ENCODE results near the gene NDUFS7.

Gene NDUFS7

GRCh38 chr19:1383312-1384084 lies at the start of gene NDUFS7:
Gene NDUFS7, plus strand, starts transcription at chr19:1383907. Its CDS starts 20 bp downstream, at chr19:1383927.
- peak; percentile 94 for DNase-seq

- DNase-seq = no peak
Observed at GRCh38 chr19:1336079-1336684, 47.5 kb upstream of the NDUFS7 start.

- no peak for DNase-seq
Observed at GRCh38 chr19:1340681-1341469, 42.8 kb upstream of the NDUFS7 start.

DNA sequence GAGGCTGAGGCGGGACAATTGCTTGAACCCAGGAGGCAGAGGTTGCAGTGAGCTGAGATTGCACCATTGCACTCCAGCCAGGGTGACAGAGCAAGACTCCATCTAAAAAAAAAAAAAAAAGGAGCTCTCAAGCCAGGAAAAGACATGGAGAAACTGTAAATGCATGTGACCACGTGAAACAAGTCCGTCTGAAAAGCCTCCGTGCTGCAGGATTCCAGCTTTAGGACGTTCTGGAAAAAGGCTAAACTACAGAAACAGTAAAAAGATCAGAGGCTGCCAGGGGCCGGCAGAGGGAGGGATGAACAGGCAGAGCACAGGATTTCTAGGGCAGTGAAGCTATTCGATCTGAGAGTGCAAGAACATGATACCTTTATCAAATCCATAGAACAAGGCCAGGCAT lies 40.7 kb upstream of the NDUFS7 start:
- no peak for DNase-seq

GRCh38 chr19:1349211-1349610 lies 34.5 kb upstream of the NDUFS7 start:
- DNase-seq = no peak

DNA sequence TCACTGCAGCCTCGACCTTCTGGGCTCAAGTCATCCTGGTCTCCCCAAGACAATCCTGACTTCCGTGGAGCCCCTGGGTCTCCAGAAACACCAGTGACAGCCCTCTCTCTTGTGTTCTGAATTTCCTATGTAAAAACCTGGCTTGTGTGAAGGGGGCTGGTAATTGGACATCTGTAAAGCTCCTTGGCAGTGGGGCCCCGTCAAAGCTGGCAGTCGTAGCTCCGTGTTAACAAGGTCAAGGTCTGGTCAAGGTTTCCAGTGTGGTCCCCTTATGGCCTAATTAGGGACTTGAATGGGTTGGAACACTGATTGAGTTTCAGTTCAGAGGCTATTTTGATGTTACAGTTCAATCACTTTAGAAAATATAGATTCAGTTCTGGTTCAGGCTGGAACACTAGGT lies 32.8 kb upstream of the NDUFS7 start:
- no peak for DNase-seq

DNA sequence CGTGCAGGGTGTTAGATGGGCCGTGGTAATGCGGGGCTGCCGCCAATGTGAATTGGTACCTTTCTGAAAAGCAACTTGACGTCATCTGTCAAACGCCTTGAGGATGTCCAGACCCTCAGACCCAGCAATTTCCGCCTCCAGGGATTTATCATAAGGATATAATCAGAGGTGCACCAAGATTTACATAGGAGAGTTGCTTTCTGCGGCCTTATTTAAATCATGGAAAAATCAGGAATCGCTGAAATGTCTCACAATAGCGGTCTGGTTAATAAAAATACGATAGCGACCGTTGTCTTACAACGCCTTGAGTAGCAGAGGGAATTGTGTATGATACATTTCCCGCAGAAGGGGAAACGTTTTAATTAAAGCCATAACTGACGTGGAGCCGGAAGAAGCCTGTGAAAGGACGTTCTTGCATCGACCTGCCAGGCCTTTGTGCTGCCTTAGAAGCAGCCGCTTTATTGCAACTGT lies 32.3 kb upstream of the NDUFS7 start:
- no peak for DNase-seq

DNA sequence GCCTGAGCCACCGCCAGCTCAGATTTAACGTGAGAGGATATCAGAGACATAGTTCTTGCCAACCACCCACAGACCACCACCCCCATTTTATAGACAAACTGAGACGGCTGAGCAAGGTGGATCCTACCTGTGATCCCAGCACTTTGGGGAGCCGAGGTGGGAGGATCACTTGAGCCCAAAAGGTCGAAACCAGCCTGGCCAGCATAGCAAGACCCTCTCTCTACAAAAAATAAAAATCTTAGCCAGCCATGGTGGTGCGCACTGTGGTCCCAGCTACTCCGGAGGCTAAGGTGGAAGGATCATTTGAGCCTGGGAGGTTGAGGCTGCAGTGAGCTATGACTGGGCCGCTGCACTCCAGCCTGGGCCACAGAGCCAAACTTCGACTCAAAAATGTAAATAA lies 30.6 kb upstream of the NDUFS7 start:
- DNase-seq = no peak

- no peak for DNase-seq
Observed at GRCh38 chr19:1354970-1355567, 28.6 kb upstream of the NDUFS7 start.

GRCh38 chr19:1355568-1356507 lies 27.9 kb upstream of the NDUFS7 start:
- DNase-seq = peak; percentile 27

GRCh38 chr19:1356508-1356865 lies 27.2 kb upstream of the NDUFS7 start:
- no peak for DNase-seq

GRCh38 chr19:1357531-1358109 lies 26.1 kb upstream of the NDUFS7 start:
- no peak for DNase-seq

- DNase-seq = no peak
Observed at GRCh38 chr19:1360126-1360817, 23.4 kb upstream of the NDUFS7 start.

DNA sequence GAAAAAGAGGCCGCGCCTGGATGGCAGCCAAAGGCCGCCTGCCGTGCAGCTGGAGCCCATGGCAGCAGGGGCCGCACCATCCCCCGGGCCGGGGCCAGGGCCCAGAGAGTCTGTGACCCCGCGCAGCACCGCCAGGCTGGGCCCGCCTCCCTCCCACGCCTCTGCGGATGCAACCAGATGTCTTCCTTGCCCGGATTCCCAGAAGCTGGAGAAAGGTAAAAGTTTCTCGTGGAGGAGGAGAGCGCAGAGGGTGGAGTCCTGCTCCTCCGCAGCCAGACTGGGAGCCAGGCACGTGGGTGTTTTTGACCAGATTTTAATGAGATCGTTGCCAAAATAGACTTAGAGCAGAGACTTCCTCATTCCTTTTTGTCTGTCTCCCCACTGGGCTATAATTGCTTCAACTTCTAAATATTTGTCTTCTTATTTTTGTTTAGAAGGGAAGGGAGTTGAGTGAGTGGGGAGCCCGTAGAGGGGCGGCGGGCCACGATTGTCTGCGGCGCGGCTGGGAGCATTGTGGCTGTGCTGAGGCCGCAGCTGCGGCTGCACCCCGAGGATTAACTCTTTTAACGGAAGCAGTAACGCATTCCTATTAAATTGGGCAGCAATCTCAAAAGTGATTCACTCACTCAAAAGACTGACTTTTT lies 22.8 kb upstream of the NDUFS7 start:
- DNase-seq = no peak

DNA sequence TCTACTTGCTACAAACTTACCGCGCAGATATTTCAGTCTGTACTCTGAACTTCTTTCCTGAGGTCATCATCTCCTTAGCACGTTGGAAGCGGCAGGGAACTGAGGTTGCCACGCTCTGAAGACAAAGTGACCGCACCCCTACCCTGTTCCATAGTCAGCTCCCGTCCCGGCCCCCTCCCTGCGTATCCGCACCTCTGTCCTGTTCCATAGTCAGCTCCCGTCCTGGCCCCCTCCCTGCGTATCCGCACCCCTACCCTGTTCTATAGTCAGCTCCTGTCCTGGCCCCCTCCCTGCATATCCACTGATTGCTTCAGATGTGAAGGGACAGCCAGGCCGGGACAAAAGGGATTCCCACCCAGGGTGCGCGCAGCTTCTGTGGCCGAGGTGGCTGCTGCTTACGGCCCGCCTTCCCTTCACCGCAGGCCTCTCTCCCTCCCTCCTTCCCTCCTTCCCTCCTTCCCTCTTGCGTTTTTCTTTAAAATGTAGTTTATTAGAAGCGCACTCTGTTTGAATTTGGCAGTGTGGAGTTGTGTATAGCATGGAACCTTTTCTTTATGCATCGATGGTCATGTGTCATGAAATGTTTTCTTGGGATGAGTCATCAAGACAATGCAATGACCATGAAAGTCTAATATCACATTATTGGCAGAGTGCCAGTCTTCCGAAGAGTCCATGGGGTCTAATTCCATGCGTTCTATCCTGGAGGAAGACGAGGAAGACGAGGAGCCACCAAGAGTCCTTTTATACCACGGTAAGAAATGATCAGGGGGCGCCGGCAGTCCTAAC lies 21.9 kb upstream of the NDUFS7 start:
- DNase-seq = no peak

DNA sequence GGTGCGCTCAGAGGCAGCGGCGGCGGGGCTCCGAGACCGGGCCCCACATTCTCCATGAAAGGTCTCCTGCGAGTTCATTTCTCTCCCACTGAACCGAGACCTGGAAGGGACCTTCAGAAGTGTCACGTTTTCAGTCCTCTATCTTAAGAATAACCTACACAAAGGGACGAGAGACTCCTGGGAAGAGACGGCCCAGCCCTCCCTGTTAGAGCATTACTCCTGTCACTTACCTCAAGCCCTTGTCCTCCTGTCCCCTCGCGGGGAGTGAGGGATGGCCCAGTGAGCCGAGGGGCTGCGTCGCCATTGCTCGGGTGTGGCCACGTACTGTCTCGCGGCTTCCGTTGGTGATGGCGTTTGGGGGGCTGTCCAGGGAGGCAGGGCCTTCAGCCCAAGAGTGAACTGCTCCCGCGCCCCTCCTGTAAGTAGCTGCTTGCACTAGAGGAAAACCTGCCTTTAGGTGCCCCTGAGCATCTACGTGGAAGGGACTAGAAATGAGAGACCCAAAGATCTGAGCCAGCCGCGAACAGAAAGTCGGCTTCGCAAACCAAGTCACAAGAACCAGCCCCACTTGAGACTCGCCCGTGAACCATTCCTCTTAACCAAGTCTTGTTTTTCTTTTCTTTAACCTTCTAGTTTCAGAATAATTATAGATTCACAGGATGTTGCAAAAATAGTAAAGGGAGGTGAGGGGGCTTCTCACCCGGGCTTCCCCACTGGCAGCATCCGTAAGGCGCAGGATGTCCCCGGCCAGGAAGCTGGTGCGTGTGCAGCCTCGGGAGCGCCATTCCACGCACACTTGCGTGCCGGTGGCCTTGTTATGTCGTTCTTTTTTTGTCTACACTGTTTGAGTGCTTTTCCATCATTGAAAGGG lies 21.1 kb upstream of the NDUFS7 start:
- DNase-seq = no peak

DNA sequence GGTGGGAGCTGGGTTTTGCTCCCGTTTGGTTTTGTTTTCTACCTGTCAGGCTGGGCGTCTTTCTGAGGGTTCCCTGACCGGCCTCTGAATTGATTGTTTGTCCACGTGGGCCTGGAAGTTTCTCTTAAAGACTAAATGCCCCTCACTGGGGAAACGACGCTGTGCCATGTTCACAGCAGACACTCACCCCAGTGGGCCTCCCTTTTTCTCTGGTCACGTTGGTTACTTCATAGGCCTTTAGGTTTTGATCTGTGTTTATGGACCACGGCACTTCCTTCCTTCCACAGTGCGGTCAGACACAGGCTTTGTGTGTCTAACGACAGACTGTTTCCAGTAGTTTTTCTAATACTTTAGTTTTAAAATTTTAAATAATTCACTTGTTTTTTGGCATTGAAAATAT lies 20.1 kb upstream of the NDUFS7 start:
- DNase-seq = no peak

DNA sequence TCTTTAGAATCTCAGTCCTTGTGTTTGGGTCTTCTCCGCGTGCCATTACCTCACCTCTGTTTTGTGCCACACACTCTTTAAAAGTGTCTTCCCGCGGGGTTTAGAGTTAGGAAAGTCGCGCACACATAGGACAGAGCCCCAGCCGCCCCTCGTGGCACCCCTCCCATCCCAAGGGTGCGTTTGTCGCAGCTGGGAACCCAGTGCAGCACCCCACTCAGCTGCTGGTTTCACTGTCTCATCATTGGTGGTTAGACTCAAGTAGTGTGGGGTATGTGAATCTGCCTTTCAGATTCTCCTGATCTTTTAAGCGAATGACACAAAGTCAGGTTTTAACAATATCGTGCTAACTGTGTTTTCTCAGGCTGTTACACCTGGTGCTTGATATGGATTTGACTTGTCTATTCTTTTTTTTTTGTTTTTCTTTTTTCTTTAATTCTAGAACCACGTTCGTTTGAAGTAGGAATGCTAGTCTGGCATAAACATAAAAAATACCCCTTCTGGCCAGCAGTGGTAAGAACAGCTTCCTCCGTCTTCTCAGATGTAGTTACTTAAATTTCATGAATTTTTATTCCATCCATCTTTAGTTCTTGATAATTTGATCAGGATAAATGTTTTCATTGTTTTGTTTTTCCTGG lies 19.5 kb upstream of the NDUFS7 start:
- DNase-seq = peak; percentile 31
